Glutamatergic neuron (in vitro differentiated cells): Measurements from ENCODE around the gene TMEM140. TPM values are rescaled to one million over a fixed set of nuclear protein-coding genes. Genes with fewer than 3 reads are reported as not detected.

Source experiments
- DNase-seq: peaks from one replicate; pipeline ENCODE4 v3.0.0; 2022
- H3K27ac Mint-ChIP-seq: one replicate; pipeline ENCODE4 v1.8.0; 2020; ENCODE audit warnings: mild to moderate bottlenecking, mixed read lengths, inconsistent platforms; ENCODE audit not compliant: unreplicated experiment
- H3K27me3 Mint-ChIP-seq: one replicate; pipeline ENCODE4 v1.8.0; 2020; ENCODE audit warnings: mild to moderate bottlenecking, moderate library complexity, mixed read lengths, inconsistent platforms; ENCODE audit not compliant: unreplicated experiment
- H3K36me3 Mint-ChIP-seq: one replicate; pipeline ENCODE4 v1.8.0; 2020; ENCODE audit warnings: mild to moderate bottlenecking, mixed read lengths, inconsistent platforms; ENCODE audit not compliant: unreplicated experiment
- H3K4me1 Mint-ChIP-seq: one replicate; pipeline ENCODE4 v1.8.0; 2020; ENCODE audit warnings: mild to moderate bottlenecking, low read depth, mixed read lengths, inconsistent platforms; ENCODE audit not compliant: unreplicated experiment
- H3K4me3 Mint-ChIP-seq: one replicate; pipeline ENCODE4 v1.8.0; 2020; ENCODE audit warnings: mild to moderate bottlenecking, mixed read lengths, inconsistent platforms; ENCODE audit not compliant: unreplicated experiment
- H3K9me3 Mint-ChIP-seq: one replicate; pipeline ENCODE4 v1.8.0; 2020; ENCODE audit warnings: mild to moderate bottlenecking, moderate library complexity, mixed read lengths, inconsistent platforms; ENCODE audit not compliant: unreplicated experiment
- total RNA-seq: library from RNA; stranded (reverse); fragmentation: NEBNext Ultra II Directional; extraction: Animal tissue kit (Norgen Biotek cat#: 25700); gene quantifications from one replicate; pipeline ENCODE4 v1.2.1, GENCODE V29; 2021; ENCODE audit not compliant: unreplicated experiment
- TF ChIP-seq, protein P1 (sequence below): fragments of 200-600 bp; sonication (generic); IDR thresholded peaks from one replicate; pipeline ENCODE4 v1.5.0; 2021; ENCODE audit not compliant: partially characterized antibody, unreplicated experiment

TMEM140 gene
- total RNA-seq, 1 donor from 2014 or later = not detected

DNA sequence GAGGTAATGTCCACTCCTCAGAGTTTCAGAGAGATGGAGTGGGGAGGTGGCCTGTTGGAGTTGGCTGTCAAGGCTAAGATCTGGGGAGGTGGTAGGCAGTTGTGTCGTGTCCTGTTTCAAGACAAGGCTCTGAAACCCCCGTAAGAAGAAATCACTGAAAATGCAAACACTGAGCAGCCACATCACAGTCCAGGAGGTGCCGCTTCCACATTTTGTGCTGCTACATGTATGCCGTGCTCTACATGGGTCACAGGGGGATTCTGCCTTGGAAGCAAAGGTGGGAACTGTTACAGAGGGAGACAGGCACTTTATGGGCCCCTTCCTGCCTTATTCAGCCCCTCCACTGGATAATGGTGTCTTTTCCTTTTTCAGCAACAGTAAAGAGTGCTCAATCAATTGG is 51.6 kb downstream of the TMEM140 start:
- H3K36me3 Mint-ChIP-seq = no peaks in the 10 kb centered on the region
- H3K27ac Mint-ChIP-seq = no peak overlapping the region
- no peak for DNase-seq
- TF ChIP-seq, protein P1, sequence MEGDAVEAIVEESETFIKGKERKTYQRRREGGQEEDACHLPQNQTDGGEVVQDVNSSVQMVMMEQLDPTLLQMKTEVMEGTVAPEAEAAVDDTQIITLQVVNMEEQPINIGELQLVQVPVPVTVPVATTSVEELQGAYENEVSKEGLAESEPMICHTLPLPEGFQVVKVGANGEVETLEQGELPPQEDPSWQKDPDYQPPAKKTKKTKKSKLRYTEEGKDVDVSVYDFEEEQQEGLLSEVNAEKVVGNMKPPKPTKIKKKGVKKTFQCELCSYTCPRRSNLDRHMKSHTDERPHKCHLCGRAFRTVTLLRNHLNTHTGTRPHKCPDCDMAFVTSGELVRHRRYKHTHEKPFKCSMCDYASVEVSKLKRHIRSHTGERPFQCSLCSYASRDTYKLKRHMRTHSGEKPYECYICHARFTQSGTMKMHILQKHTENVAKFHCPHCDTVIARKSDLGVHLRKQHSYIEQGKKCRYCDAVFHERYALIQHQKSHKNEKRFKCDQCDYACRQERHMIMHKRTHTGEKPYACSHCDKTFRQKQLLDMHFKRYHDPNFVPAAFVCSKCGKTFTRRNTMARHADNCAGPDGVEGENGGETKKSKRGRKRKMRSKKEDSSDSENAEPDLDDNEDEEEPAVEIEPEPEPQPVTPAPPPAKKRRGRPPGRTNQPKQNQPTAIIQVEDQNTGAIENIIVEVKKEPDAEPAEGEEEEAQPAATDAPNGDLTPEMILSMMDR = no peak
- H3K4me1 Mint-ChIP-seq = peaks cover 10% of the 10 kb centered on the region
- no peak overlapping the region for H3K4me3 Mint-ChIP-seq
- no peaks in the 10 kb centered on the region for H3K27me3 Mint-ChIP-seq
- no peaks in the 10 kb centered on the region for H3K9me3 Mint-ChIP-seq

GRCh38 chr7:135200821-135201331 is 53.0 kb downstream of the TMEM140 start:
- no peaks in the 10 kb centered on the region for H3K27me3 Mint-ChIP-seq
- no peaks in the 10 kb centered on the region for H3K9me3 Mint-ChIP-seq
- no peak overlapping the region for H3K27ac Mint-ChIP-seq

GRCh38 chr7:135201350-135201749 is 53.5 kb downstream of the TMEM140 start:
- Mint-ChIP-seq H3K36me3 (no peaks in the 10 kb centered on the region), H3K27me3 (no peaks in the 10 kb centered on the region), H3K9me3 (no peaks in the 10 kb centered on the region), H3K27ac (no peak overlapping the region), H3K4me3 (no peak overlapping the region), H3K4me1 (peaks cover 4% of the 10 kb centered on the region)
- DNase-seq = no peak
- TF ChIP-seq, protein P1 = no peak

More at GRCh38 chr7:135200821-135201331, 53.0 kb downstream of the TMEM140 start:
- DNase-seq = no peak
- Mint-ChIP-seq H3K36me3 (no peaks in the 10 kb centered on the region), H3K4me1 (peaks cover 4% of the 10 kb centered on the region), H3K4me3 (no peak overlapping the region)
- TF ChIP-seq, protein P1 = no peak

- no peak for DNase-seq
- H3K36me3 Mint-ChIP-seq = no peaks in the 10 kb centered on the region
- no peak overlapping the region for H3K27ac Mint-ChIP-seq
- peaks cover 10% of the 10 kb centered on the region for H3K4me1 Mint-ChIP-seq
- H3K9me3 Mint-ChIP-seq = no peaks in the 10 kb centered on the region
- no peak overlapping the region for H3K4me3 Mint-ChIP-seq
- TF ChIP-seq, protein P1 = no peak
- no peaks in the 10 kb centered on the region for H3K27me3 Mint-ChIP-seq
Measured at GRCh38 chr7:135204341-135204749, 56.5 kb downstream of the TMEM140 start.

- Mint-ChIP-seq H3K36me3 (no peaks in the 10 kb centered on the region), H3K27me3 (no peaks in the 10 kb centered on the region), H3K9me3 (no peaks in the 10 kb centered on the region), H3K27ac (no peak overlapping the region), H3K4me1 (peaks cover 10% of the 10 kb centered on the region), H3K4me3 (no peak overlapping the region)
- TF ChIP-seq, protein P1 = no peak
- DNase-seq = no peak
Measured at GRCh38 chr7:135204876-135205275, 57.0 kb downstream of the TMEM140 start.
